Smooth muscle cell (in vitro differentiated cells): ENCODE measurements around the gene ASB14. TPM values are rescaled to one million over a fixed set of nuclear protein-coding genes. Genes with fewer than 3 reads are reported as not detected.

ENCODE experiments used
- DNase-seq: peaks from one replicate; lab custom pipeline; 2025; ENCODE audit not compliant: unreplicated experiment; lab: John Stamatoyannopoulos, UW
- H2AFZ ChIP-seq: fragments of 200-600 bp; sonication (generic); 2 replicates; pipeline ENCODE4 v1.6.0; 2016; ENCODE audit warnings: antibody characterized with exemption, low read depth, mild to moderate bottlenecking
- H3F3A ChIP-seq: fragments of 200-600 bp; sonication (generic); 2 replicates; pipeline ENCODE4 v1.6.0; 2017; ENCODE audit warnings: antibody characterized with exemption, low read depth
- H3K27ac ChIP-seq: fragments of 200-600 bp; sonication (generic); 2 replicates; pipeline ENCODE4 v1.5.1; 2016; ENCODE audit warnings: low read depth, mild to moderate bottlenecking
- H3K27me3 ChIP-seq: fragments of 200-600 bp; sonication (generic); 2 replicates; pipeline ENCODE4 v1.6.1; 2016; ENCODE audit warnings: low read depth, mild to moderate bottlenecking
- H3K36me3 ChIP-seq: fragments of 200-600 bp; sonication (generic); 2 replicates; pipeline ENCODE4 v1.5.1; 2016; ENCODE audit warnings: low read depth
- H3K4me1 ChIP-seq: fragments of 200-600 bp; sonication (generic); 2 replicates; pipeline ENCODE4 v1.5.1; 2016; ENCODE audit warnings: low read depth
- H3K4me2 ChIP-seq: fragments of 200-600 bp; sonication (generic); 2 replicates; pipeline ENCODE4 v1.6.0; 2016; ENCODE audit warnings: mild to moderate bottlenecking
- H3K4me3 ChIP-seq: fragments of 200-600 bp; sonication (generic); 2 replicates; pipeline ENCODE4 v1.5.1; 2016; ENCODE audit warnings: mild to moderate bottlenecking
- H3K79me2 ChIP-seq: fragments of 200-600 bp; sonication (generic); 2 replicates; pipeline ENCODE4 v1.6.0; 2016; ENCODE audit warnings: low read depth, mild to moderate bottlenecking
- H3K9ac ChIP-seq: fragments of 200-600 bp; sonication (generic); 2 replicates; pipeline ENCODE4 v1.6.0; 2016; ENCODE audit warnings: low read depth
- H3K9me3 ChIP-seq: fragments of 200-600 bp; sonication (generic); replicated peaks from 2 replicates; pipeline ENCODE4 v1.5.1; 2016; ENCODE audit warnings: low read depth
- H4K20me1 ChIP-seq: fragments of 200-600 bp; sonication (generic); 2 replicates; pipeline ENCODE4 v1.6.0; 2016; ENCODE audit warnings: low read depth
- CTCF ChIP-seq: fragments of 200-600 bp; sonication (generic); IDR thresholded peaks from 2 replicates; pipeline ENCODE4 v1.5.1; 2017; ENCODE audit warnings: borderline replicate concordance, mild to moderate bottlenecking, antibody characterized with exemption; ENCODE audit not compliant: insufficient read depth, poor library complexity, severe bottlenecking
- WGBS: methylation state at CpG from one replicate; pipeline ENCODE4 v1.1.7; 2016; ENCODE audit warnings: low lambda C conversion rate; 5-methylcytosine and 5-hydroxymethylcytosine counted together
- polyA plus RNA-seq: library from polyadenylated mRNA; unstranded; fragments of >200 nt; fragmentation: Nextera tagmentation; extraction: Ambion mirVana; gene quantifications from 2 replicates; pipeline ENCODE4 v1.2.1, GENCODE V29; 2016
- total RNA-seq: library from RNA; depleted of rRNA; stranded (reverse); fragments of >200 nt; gene quantifications from 2 replicates; pipeline ENCODE4 v1.2.3, GENCODE V29; 2014

The ASB14 gene
- total and polyA plus RNA-seq, 2 experiments from 2014 or later = 0.17 TPM; not detected in 1

- Histone ChIP-seq H3K4me3 (no peak overlapping the region), H4K20me1 (no peaks in the 10 kb centered on the region), H3K27me3 (no peaks in the 10 kb centered on the region), H2AFZ (no peak overlapping the region), H3K27ac (no peak overlapping the region), H3K4me2 (no peak overlapping the region), H3F3A (no peaks in the 10 kb centered on the region), H3K9me3 (no peaks in the 10 kb centered on the region), H3K4me1 (no peaks in the 10 kb centered on the region), H3K79me2 (no peaks in the 10 kb centered on the region), H3K9ac (no peak overlapping the region), H3K36me3 (peaks cover 44% of the 10 kb centered on the region)
- no peak for DNase-seq
- no peak for TF ChIP-seq CTCF
- WGBS = 96% methylated on average over 4 of the region's 4 CpGs
These were observed 31.4 kb downstream of the ASB14 start for GRCh38 chr3:57261119-57261518.

DNA sequence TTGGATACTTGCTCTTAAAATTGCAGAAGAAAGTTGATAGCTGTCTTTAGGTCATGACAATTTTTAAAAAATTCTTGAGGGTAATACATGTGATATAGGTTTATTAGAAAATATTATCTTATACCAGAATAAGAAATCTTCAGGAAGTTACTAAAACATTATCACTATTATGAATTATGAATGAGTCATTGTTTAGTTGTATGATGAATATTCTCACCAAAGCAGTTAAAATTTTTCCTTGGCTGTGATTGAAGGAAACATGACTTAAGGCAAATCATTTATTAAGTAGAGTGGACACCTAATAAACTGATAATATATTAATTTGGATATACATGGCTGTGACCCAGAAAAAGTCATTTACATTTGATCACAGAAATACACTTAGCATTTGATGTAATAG is 34.8 kb downstream of the ASB14 start:
- DNase-seq = no peak
- no peaks in the 10 kb centered on the region for H3F3A ChIP-seq
- no peaks in the 10 kb centered on the region for H3K4me1 ChIP-seq
- H3K4me2 ChIP-seq = no peak overlapping the region
- peaks cover 23% of the 10 kb centered on the region for H3K36me3 ChIP-seq
- H3K9me3 ChIP-seq = no peaks in the 10 kb centered on the region
- no peaks in the 10 kb centered on the region for H4K20me1 ChIP-seq
- H3K27ac ChIP-seq = no peak overlapping the region
- H3K27me3 ChIP-seq = no peaks in the 10 kb centered on the region
- H3K4me3 ChIP-seq = no peak overlapping the region
- TF ChIP-seq CTCF = no peak
- H2AFZ ChIP-seq = no peak overlapping the region
- H3K79me2 ChIP-seq = no peaks in the 10 kb centered on the region
- H3K9ac ChIP-seq = no peak overlapping the region

GRCh38 chr3:57256844-57257243 is 35.6 kb downstream of the ASB14 start:
- Histone ChIP-seq H3K9me3 (no peaks in the 10 kb centered on the region), H3K27me3 (no peaks in the 10 kb centered on the region), H2AFZ (no peak overlapping the region), H3K9ac (no peak overlapping the region), H3F3A (no peaks in the 10 kb centered on the region), H3K36me3 (peaks cover 23% of the 10 kb centered on the region), H3K4me3 (no peak overlapping the region), H3K4me1 (no peaks in the 10 kb centered on the region), H3K27ac (no peak overlapping the region), H3K79me2 (no peaks in the 10 kb centered on the region), H3K4me2 (no peak overlapping the region), H4K20me1 (no peaks in the 10 kb centered on the region)
- 90% methylated on average over 3 of the region's 3 CpGs for whole genome bisulfite sequencing
- no peak for DNase-seq
- TF ChIP-seq CTCF = no peak

- DNase-seq = no peak
- no peaks in the 10 kb centered on the region for H3K4me1 ChIP-seq
- H3F3A ChIP-seq = no peaks in the 10 kb centered on the region
- no peak overlapping the region for H3K4me3 ChIP-seq
- WGBS = 94% methylated on average over 1 of the region's 1 CpG
- H3K4me2 ChIP-seq = no peak overlapping the region
- H4K20me1 ChIP-seq = no peaks in the 10 kb centered on the region
- no peak for TF ChIP-seq CTCF
- H3K9me3 ChIP-seq = no peaks in the 10 kb centered on the region
- H2AFZ ChIP-seq = no peak overlapping the region
- H3K79me2 ChIP-seq = no peaks in the 10 kb centered on the region
- H3K9ac ChIP-seq = no peak overlapping the region
- no peak overlapping the region for H3K27ac ChIP-seq
- no peaks in the 10 kb centered on the region for H3K27me3 ChIP-seq
- H3K36me3 ChIP-seq = peaks cover 18% of the 10 kb centered on the region
These were observed 40.1 kb downstream of the ASB14 start for GRCh38 chr3:57252404-57252803.
